HEK293 (cell line): Measurements from ENCODE around the gene ZNRF1.

Source experiments
- CTCF ChIA-PET: fragments of 350-600 bp; formaldehyde crosslinking; extraction: SDS; loops from one replicate; lab custom pipeline; 2021; ENCODE audit warnings: antibody characterized with exemption; lab: Yijun Ruan, JAX
- POLR2A ChIA-PET: fragments of 300-600 bp; formaldehyde crosslinking; extraction: SDS; loops from one replicate; lab custom pipeline; 2020; ENCODE audit warnings: antibody characterized with exemption, inconsistent platforms; lab: Yijun Ruan, JAX
- H3K27ac ChIP-seq: fragments of 200-500 bp; sonication (Bioruptor generic); 2 replicates; pipeline ENCODE4 v1.5.1; 2014; ENCODE audit warnings: low read depth, low read length, control low read depth, inconsistent platforms; ENCODE audit errors: extremely low read depth
- H3K36me3 ChIP-seq, 2 experiments: fragments of 200-500 bp in 1 of 2; sonication (Bioruptor generic) in 1 of 2; 1 replicate in 1 of 2; 2 replicates in 1 of 2; pipeline ENCODE4 v1.5.1; 2014 to 2017; ENCODE audit warnings: inconsistent platforms in 2 of 2, low read length in 2 of 2; ENCODE audit not compliant: control insufficient read depth in 2 of 2, insufficient read depth in 1 of 2
- H3K4me1 ChIP-seq: fragments of 200-500 bp; sonication (Bioruptor generic); 2 replicates; pipeline ENCODE4 v1.5.1; 2014; ENCODE audit warnings: mild to moderate bottlenecking, low read length, inconsistent platforms; ENCODE audit not compliant: control insufficient read depth, insufficient read depth
- H3K4me3 ChIP-seq: 2 replicates; pipeline ENCODE4 v1.5.1; 2011; ENCODE audit warnings: low read depth, mild to moderate bottlenecking, control low read depth, low read length, moderate library complexity
- H3K9me3 ChIP-seq: fragments of 200-500 bp; sonication (Bioruptor generic); 2 replicates; pipeline ENCODE4 v1.5.1; 2014; ENCODE audit warnings: low read depth, low read length, inconsistent platforms; ENCODE audit not compliant: control insufficient read depth, insufficient read depth
- AEBP2 ChIP-seq: fragments of 450-650 bp; formaldehyde crosslinking; IDR thresholded peaks from 2 replicates; pipeline ENCODE4 v1.5.1; 2016; ENCODE audit warnings: missing biosample characterization, missing genetic modification characterization, borderline replicate concordance
- MEIS1 ChIP-seq: sonication (generic); formaldehyde crosslinking; IDR thresholded peaks from 2 replicates; pipeline ENCODE4 v1.8.1; 2022; ENCODE audit warnings: missing genetic modification reagents, mild to moderate bottlenecking, borderline replicate concordance
- PRDM4 ChIP-seq: fragments of 450-650 bp; formaldehyde crosslinking; IDR thresholded peaks from 2 replicates; pipeline ENCODE4 v1.5.1; 2017; ENCODE audit warnings: missing biosample characterization, missing genetic modification characterization
- PRDM6 ChIP-seq: fragments of 450-650 bp; formaldehyde crosslinking; IDR thresholded peaks from 2 replicates; pipeline ENCODE4 v1.5.1; 2017; ENCODE audit warnings: missing biosample characterization, missing genetic modification characterization
- ZBTB26 ChIP-seq: fragments of 450-650 bp; formaldehyde crosslinking; optimal IDR thresholded peaks from 2 replicates; pipeline ENCODE3; 2016; ENCODE audit warnings: missing biosample characterization, mild to moderate bottlenecking, missing genetic modification characterization
- ZFP41 ChIP-seq: fragments of 450-650 bp; formaldehyde crosslinking; IDR thresholded peaks from 2 replicates; pipeline ENCODE4 v1.5.1; 2016; ENCODE audit warnings: missing biosample characterization, missing genetic modification characterization, borderline replicate concordance
- ZNF121 ChIP-seq: fragments of 450-650 bp; formaldehyde crosslinking; IDR thresholded peaks from 2 replicates; pipeline ENCODE4 v1.5.1; 2016; ENCODE audit warnings: missing biosample characterization, missing genetic modification characterization
- ZNF132 ChIP-seq: fragments of 450-650 bp; formaldehyde crosslinking; IDR thresholded peaks from 2 replicates; pipeline ENCODE4 v1.5.1; 2017; ENCODE audit warnings: missing biosample characterization, missing genetic modification characterization, borderline replicate concordance
- ZNF184 ChIP-seq: fragments of 450-650 bp; IDR thresholded peaks from 2 replicates; pipeline ENCODE4 v1.5.1; 2018; ENCODE audit warnings: missing biosample characterization, mild to moderate bottlenecking, missing genetic modification characterization
- ZNF302 ChIP-seq: fragments of 450-650 bp; formaldehyde crosslinking; IDR thresholded peaks from 2 replicates; pipeline ENCODE4 v1.5.1; 2016; ENCODE audit warnings: missing biosample characterization, missing genetic modification characterization, low read depth
- ZNF362 ChIP-seq: fragments of 450-650 bp; formaldehyde crosslinking; IDR thresholded peaks from 2 replicates; pipeline ENCODE4 v1.5.1; 2016; ENCODE audit warnings: missing biosample characterization, missing genetic modification characterization
- ZNF433 ChIP-seq: fragments of 450-650 bp; formaldehyde crosslinking; IDR thresholded peaks from 2 replicates; pipeline ENCODE4 v1.5.1; 2016; ENCODE audit warnings: missing biosample characterization, missing genetic modification characterization, low read depth
- ZNF518A ChIP-seq: fragments of 450-650 bp; formaldehyde crosslinking; conservative IDR thresholded peaks from 2 replicates; pipeline ENCODE4 v1.5.1; 2016; ENCODE audit warnings: low read depth, missing biosample characterization, missing genetic modification characterization
- ZNF544 ChIP-seq: fragments of 450-650 bp; formaldehyde crosslinking; IDR thresholded peaks from 2 replicates; pipeline ENCODE4 v1.5.0; 2017; ENCODE audit warnings: missing biosample characterization, missing genetic modification characterization
- ZNF707 ChIP-seq: fragments of 450-650 bp; formaldehyde crosslinking; IDR thresholded peaks from 2 replicates; pipeline ENCODE4 v1.5.1; 2016; ENCODE audit warnings: missing biosample characterization, missing genetic modification characterization
- ZNF837 ChIP-seq: fragments of 450-650 bp; formaldehyde crosslinking; IDR thresholded peaks from 2 replicates; pipeline ENCODE4 v1.5.1; 2016; ENCODE audit warnings: missing biosample characterization, missing genetic modification characterization

ZNRF1 gene

GRCh38 chr16:74973304-74973703, 25.5 kb upstream of the ZNRF1 start:
- H3K36me3 ChIP-seq: peaks cover 11 to 14% of the 10 kb centered on the region in 2 experiments; a peak in 2 of 3 replicates
- H3K9me3 ChIP-seq: no peaks in the 10 kb centered on the region
- TF ChIP-seq ZNF121 (tag by site-specific recombination) (peak; percentile 70; the same call in 1 of the 2 replicates), PRDM4 (no peak)
- H3K27ac ChIP-seq: no peak overlapping the region
- H3K4me3 ChIP-seq: no peak overlapping the region
- CTCF ChIA-PET: no interaction called here
- no peaks in the 10 kb centered on the region for H3K4me1 ChIP-seq
- POLR2A ChIA-PET: no interaction called here

- ChIA-PET POLR2A (no interaction called here), CTCF (no interaction called here)
- no peak overlapping the region for H3K27ac ChIP-seq
- no peak for TF ChIP-seq ZNF433 (tag by site-specific recombination)
- no peak for TF ChIP-seq PRDM6 (tag by site-specific recombination)
- TF ChIP-seq ZNF132 (tag by site-specific recombination): no peak
- no peak for TF ChIP-seq ZNF184 (tag by site-specific recombination)
- TF ChIP-seq ZNF544 (tag by site-specific recombination): no peak
- TF ChIP-seq ZNF837 (tag by site-specific recombination): no peak
- no peak for TF ChIP-seq ZNF362 (tag by site-specific recombination)
- no peak for TF ChIP-seq AEBP2 (tag by site-specific recombination)
- no peak for TF ChIP-seq MEIS1
- no peak for TF ChIP-seq ZNF302 (tag by site-specific recombination)
- TF ChIP-seq ZBTB26 (tag by site-specific recombination): no peak
- no peak for TF ChIP-seq ZNF518A (tag by site-specific recombination)
- no peak for TF ChIP-seq ZFP41 (tag by site-specific recombination)
- TF ChIP-seq ZNF707: no peak
- H3K4me1 ChIP-seq: no peaks in the 10 kb centered on the region
- H3K4me3 ChIP-seq: no peak overlapping the region
- peaks cover 11 to 16% of the 10 kb centered on the region in 2 experiments; a peak in 2 of 3 replicates for H3K36me3 ChIP-seq
- no peaks in the 10 kb centered on the region for H3K9me3 ChIP-seq
Measured at GRCh38 chr16:74975591-74975990, 23.2 kb upstream of the ZNRF1 start.
